DMS53 treated with DMSO at 0.1 percent for 48 hours (cell line): Measurements from ENCODE around the gene KCTD8.

Experiments used
- DNase-seq: peaks from one replicate; lab custom pipeline; 2025; ENCODE audit not compliant: unreplicated experiment; lab: John Stamatoyannopoulos, UW

KCTD8 gene

GRCh38 chr4:44448521-44449461 is at the start of gene KCTD8:
TSS of gene KCTD8 (minus strand) at chr4:44448809.
- DNase-seq, result peak; percentile 97

GRCh38 chr4:44494810-44495701 is 46.4 kb upstream of the KCTD8 start:
- DNase-seq, result no peak

GRCh38 chr4:44493924-44494323 is 45.3 kb upstream of the KCTD8 start:
- DNase-seq, result peak; percentile 62

GRCh38 chr4:44487341-44487740 is 38.7 kb upstream of the KCTD8 start:
- DNase-seq, result peak; percentile 22

GRCh38 chr4:44479731-44480130 is 31.1 kb upstream of the KCTD8 start:
- no peak for DNase-seq

- no peak for DNase-seq
Measured at GRCh38 chr4:44462259-44462658, 13.7 kb upstream of the KCTD8 start.

GRCh38 chr4:44447563-44448504 is 775 bp downstream of the KCTD8 start:
- peak; percentile 77 for DNase-seq

- DNase-seq, result peak; percentile 77
Measured at GRCh38 chr4:44446801-44447562, 1.6 kb downstream of the KCTD8 start.

GRCh38 chr4:44446191-44446590 is 2.4 kb downstream of the KCTD8 start:
- no peak for DNase-seq

- no peak for DNase-seq
Measured at GRCh38 chr4:44438687-44439086, 9.9 kb downstream of the KCTD8 start.

GRCh38 chr4:44434247-44434646 is 14.4 kb downstream of the KCTD8 start:
- DNase-seq, result no peak

- DNase-seq, result peak; percentile 63
Measured at GRCh38 chr4:44425614-44426208, 22.9 kb downstream of the KCTD8 start.

GRCh38 chr4:44422912-44423311 is 25.7 kb downstream of the KCTD8 start:
- no peak for DNase-seq

GRCh38 chr4:44421330-44422065 is 27.1 kb downstream of the KCTD8 start:
- DNase-seq, result no peak

GRCh38 chr4:44415251-44415650 is 33.4 kb downstream of the KCTD8 start:
- no peak for DNase-seq

GRCh38 chr4:44368413-44369167 is 80.0 kb downstream of the KCTD8 start:
- DNase-seq, result peak; percentile 82

- no peak for DNase-seq
Measured at GRCh38 chr4:44354172-44354571, 94.4 kb downstream of the KCTD8 start.

- no peak for DNase-seq
Measured at GRCh38 chr4:44351069-44351468, 97.5 kb downstream of the KCTD8 start.
